PC-3 (cell line): ENCODE results near the gene ARHGEF37.

Source experiments
- EZH2phosphoT487 ChIP-seq: fragments of 300-600 bp; sonication (generic); IDR thresholded peaks from 2 replicates; pipeline ENCODE4 v1.6.1; 2018; ENCODE audit warnings: mild to moderate bottlenecking, antibody characterized with exemption, low read length, borderline replicate concordance
- TF ChIP-seq, protein P1 (sequence below): fragments of 300-600 bp; sonication (generic); conservative IDR thresholded peaks from 2 replicates; pipeline ENCODE4 v1.5.1; 2017; ENCODE audit warnings: antibody characterized with exemption, low read depth, mild to moderate bottlenecking, low read length

DNA sequence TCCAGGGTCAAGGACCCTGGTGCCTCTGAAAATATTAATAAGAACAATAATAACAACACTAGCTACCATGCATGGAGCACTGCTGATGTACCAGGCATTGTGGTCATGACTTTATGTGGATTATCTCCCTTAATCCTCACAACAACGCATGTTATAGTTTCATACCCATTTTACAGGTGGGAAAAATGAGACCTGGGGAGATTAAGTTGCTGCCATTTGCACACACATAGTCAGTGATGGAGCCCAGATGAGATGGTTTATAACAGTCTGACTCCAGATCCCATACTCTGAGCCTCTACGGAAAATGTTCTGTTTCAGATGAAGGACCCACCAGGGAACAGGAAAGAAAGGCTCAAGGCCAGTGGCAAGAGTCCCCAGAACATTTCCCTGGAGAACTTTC lies 100.6 kb downstream of the ARHGEF37 start:
- TF ChIP-seq, protein P1, sequence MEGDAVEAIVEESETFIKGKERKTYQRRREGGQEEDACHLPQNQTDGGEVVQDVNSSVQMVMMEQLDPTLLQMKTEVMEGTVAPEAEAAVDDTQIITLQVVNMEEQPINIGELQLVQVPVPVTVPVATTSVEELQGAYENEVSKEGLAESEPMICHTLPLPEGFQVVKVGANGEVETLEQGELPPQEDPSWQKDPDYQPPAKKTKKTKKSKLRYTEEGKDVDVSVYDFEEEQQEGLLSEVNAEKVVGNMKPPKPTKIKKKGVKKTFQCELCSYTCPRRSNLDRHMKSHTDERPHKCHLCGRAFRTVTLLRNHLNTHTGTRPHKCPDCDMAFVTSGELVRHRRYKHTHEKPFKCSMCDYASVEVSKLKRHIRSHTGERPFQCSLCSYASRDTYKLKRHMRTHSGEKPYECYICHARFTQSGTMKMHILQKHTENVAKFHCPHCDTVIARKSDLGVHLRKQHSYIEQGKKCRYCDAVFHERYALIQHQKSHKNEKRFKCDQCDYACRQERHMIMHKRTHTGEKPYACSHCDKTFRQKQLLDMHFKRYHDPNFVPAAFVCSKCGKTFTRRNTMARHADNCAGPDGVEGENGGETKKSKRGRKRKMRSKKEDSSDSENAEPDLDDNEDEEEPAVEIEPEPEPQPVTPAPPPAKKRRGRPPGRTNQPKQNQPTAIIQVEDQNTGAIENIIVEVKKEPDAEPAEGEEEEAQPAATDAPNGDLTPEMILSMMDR = no peak
- TF ChIP-seq EZH2phosphoT487 = no peak
